Stimulated activated naive CD4-positive, alpha-beta T cell (primary cell): ENCODE measurements around the gene SNX27.
A peak's percentile ranks its signal among the peaks of the same experiment; 100 is the strongest.
"Not testable (repeated sequence)": the region's sequence is repeated elsewhere in the genome, so short reads cannot be mapped to it uniquely, and the experiment has no call there.

Experiments used
- DNase-seq, 6 experiments: peaks; one replicate each; lab custom pipeline; 2025; lab: John Stamatoyannopoulos, UW

Gene SNX27

GRCh38 chr1:151641229-151641628 is 29.4 kb downstream of the SNX27 start:
- DNase-seq: no peak

GRCh38 chr1:151643085-151643484 is 31.2 kb downstream of the SNX27 start:
- not testable (repeated sequence) for DNase-seq

GRCh38 chr1:151644001-151644400 is 32.2 kb downstream of the SNX27 start:
- no peak for DNase-seq

GRCh38 chr1:151653397-151653796 is 41.5 kb downstream of the SNX27 start:
- no peak for DNase-seq

- DNase-seq: no peak
These were observed 43.5 kb downstream of the SNX27 start for GRCh38 chr1:151655371-151655770.

- peak in 1 of 6 experiments; percentile 1 for DNase-seq
These were observed 49.9 kb downstream of the SNX27 start for GRCh38 chr1:151661751-151662150.

GRCh38 chr1:151668090-151668489 is 56.2 kb downstream of the SNX27 start:
- DNase-seq: no peak

- not testable (repeated sequence) for DNase-seq
These were observed 58.3 kb downstream of the SNX27 start for GRCh38 chr1:151670036-151670675.

GRCh38 chr1:151673407-151673806 is 61.6 kb downstream of the SNX27 start:
- no peak for DNase-seq

- DNase-seq: no peak
These were observed 68.5 kb downstream of the SNX27 start for GRCh38 chr1:151680391-151680790.

GRCh38 chr1:151680826-151681225 is 69.0 kb downstream of the SNX27 start:
- no peak for DNase-seq

- no peak for DNase-seq
These were observed 70.1 kb downstream of the SNX27 start for GRCh38 chr1:151681923-151682322.

- DNase-seq: not testable (repeated sequence)
These were observed 71.1 kb downstream of the SNX27 start for GRCh38 chr1:151682901-151683300.

GRCh38 chr1:151684128-151684527 is 72.3 kb downstream of the SNX27 start:
- no peak for DNase-seq

- no peak for DNase-seq
These were observed 74.7 kb downstream of the SNX27 start for GRCh38 chr1:151686561-151686960.

GRCh38 chr1:151689494-151689893 is 77.6 kb downstream of the SNX27 start:
- no peak for DNase-seq

GRCh38 chr1:151692226-151692625 is 80.4 kb downstream of the SNX27 start:
- DNase-seq: no peak

GRCh38 chr1:151693057-151693651 is 81.3 kb downstream of the SNX27 start:
- no peak for DNase-seq

GRCh38 chr1:151701515-151701914 is 89.7 kb downstream of the SNX27 start:
- DNase-seq: no peak

GRCh38 chr1:151702936-151703335 is 91.1 kb downstream of the SNX27 start:
- DNase-seq: no peak

GRCh38 chr1:151703813-151704212 is 92.0 kb downstream of the SNX27 start:
- DNase-seq: no peak

GRCh38 chr1:151704246-151704645 is 92.4 kb downstream of the SNX27 start:
- DNase-seq: no peak

GRCh38 chr1:151705146-151705545 is 93.3 kb downstream of the SNX27 start:
- DNase-seq: no peak
